Fibroblast of pulmonary artery (primary cell): Measurements from ENCODE around the gene COL26A1.

Experiments used
- DNase-seq: peaks from one replicate; pipeline ENCODE4 v3.0.0-alpha.2; 2010; ENCODE audit warnings: low read depth
- H3K4me3 ChIP-seq: replicated peaks from 2 replicates; pipeline ENCODE4 v1.5.1; 2011; ENCODE audit warnings: low read depth, mild to moderate bottlenecking, control low read depth, low read length, moderate library complexity
- CTCF ChIP-seq: IDR thresholded peaks from 2 replicates; pipeline ENCODE4 v1.5.1; 2011; ENCODE audit warnings: mild to moderate bottlenecking, control low read depth, low read length, inconsistent platforms; ENCODE audit errors: missing control alignments

The COL26A1 gene

GRCh38 chr7:101521430-101521925 lies 158.8 kb downstream of the COL26A1 start:
- DNase-seq, result no peak
- no peak for TF ChIP-seq CTCF
- H3K4me3 ChIP-seq, result no peak overlapping the region

- DNase-seq, result no peak
- TF ChIP-seq CTCF, result no peak
- H3K4me3 ChIP-seq, result no peak overlapping the region
These were observed 159.3 kb downstream of the COL26A1 start for GRCh38 chr7:101522021-101522420.

GRCh38 chr7:101527844-101528667 lies 165.4 kb downstream of the COL26A1 start:
- no peak for DNase-seq
- no peak overlapping the region for H3K4me3 ChIP-seq
- TF ChIP-seq CTCF, result no peak

- no peak for TF ChIP-seq CTCF
- no peak overlapping the region for H3K4me3 ChIP-seq
- DNase-seq, result no peak
These were observed 166.9 kb downstream of the COL26A1 start for GRCh38 chr7:101529560-101529959.

- TF ChIP-seq CTCF, result no peak
- no peak for DNase-seq
- H3K4me3 ChIP-seq, result no peak overlapping the region
These were observed 169.2 kb downstream of the COL26A1 start for GRCh38 chr7:101531726-101532357.

- no peak overlapping the region for H3K4me3 ChIP-seq
- DNase-seq, result no peak
- no peak for TF ChIP-seq CTCF
These were observed 169.9 kb downstream of the COL26A1 start for GRCh38 chr7:101532400-101533102.
